ENCODE data around the gene TNFSF12.

Gene TNFSF12

GRCh38 chr17:7577327-7578199, 28.7 kb downstream of the TNFSF12 start:
- Histone ChIP-seq H3K36me3 (ENCODE audit: control insufficient read depth in 2 of 2, insufficient read depth in 2 of 2, low read length in 2 of 2) (peaks cover 50% of the 10 kb centered on the region in 2 donors), H3K9ac (ENCODE audit: low read depth in 1 of 2, low read length in 2 of 2) (no peak overlapping the region), H3K9me3 (ENCODE audit: control insufficient read depth in 2 of 2, low read length in 2 of 2) (no peaks in the 10 kb centered on the region), H3K27ac (ENCODE audit: low read depth in 2 of 2, low read length in 2 of 2) (no peak overlapping the region), H3K4me1 (ENCODE audit: control insufficient read depth in 2 of 2, insufficient read depth in 2 of 2, low read length in 2 of 2) (peaks cover 40 to 53% of the 10 kb centered on the region in 2 donors), H3K4me3 (ENCODE audit: low read length in 2 of 2) (no peak overlapping the region), H3K27me3 (ENCODE audit: control insufficient read depth in 2 of 2, insufficient read depth in 2 of 2, low read length in 2 of 2) (no peaks in the 10 kb centered on the region)

GRCh38 chr17:7579001-7579833, 30.4 kb downstream of the TNFSF12 start, which contains the start of gene CD68:
Gene CD68 (plus strand): TSS chr17:7579638. CDS start chr17:7579678, 40 bp downstream.
- H3K9ac ChIP-seq (ENCODE audit: low read depth in 1 of 2, low read length in 2 of 2) = peak within 1 kb of the TSS; percentile 74 to 77
- H3K4me1 ChIP-seq (ENCODE audit: control insufficient read depth in 2 of 2, insufficient read depth in 2 of 2, low read length in 2 of 2) = peaks cover 45 to 58% of the 10 kb centered on the region in 2 donors
- peaks cover 47 to 50% of the 10 kb centered on the region in 2 donors for H3K36me3 ChIP-seq (ENCODE audit: control insufficient read depth in 2 of 2, insufficient read depth in 2 of 2, low read length in 2 of 2)
- H3K27ac ChIP-seq (ENCODE audit: low read depth in 2 of 2, low read length in 2 of 2) = peak within 1 kb of the TSS; percentile 93 to 94
- no peaks in the 10 kb centered on the region for H3K27me3 ChIP-seq (ENCODE audit: control insufficient read depth in 2 of 2, insufficient read depth in 2 of 2, low read length in 2 of 2)
- no peaks in the 10 kb centered on the region for H3K9me3 ChIP-seq (ENCODE audit: control insufficient read depth in 2 of 2, low read length in 2 of 2)
- H3K4me3 ChIP-seq (ENCODE audit: low read length in 2 of 2) = peak within 1 kb of the TSS; percentile 55 to 72

DNA sequence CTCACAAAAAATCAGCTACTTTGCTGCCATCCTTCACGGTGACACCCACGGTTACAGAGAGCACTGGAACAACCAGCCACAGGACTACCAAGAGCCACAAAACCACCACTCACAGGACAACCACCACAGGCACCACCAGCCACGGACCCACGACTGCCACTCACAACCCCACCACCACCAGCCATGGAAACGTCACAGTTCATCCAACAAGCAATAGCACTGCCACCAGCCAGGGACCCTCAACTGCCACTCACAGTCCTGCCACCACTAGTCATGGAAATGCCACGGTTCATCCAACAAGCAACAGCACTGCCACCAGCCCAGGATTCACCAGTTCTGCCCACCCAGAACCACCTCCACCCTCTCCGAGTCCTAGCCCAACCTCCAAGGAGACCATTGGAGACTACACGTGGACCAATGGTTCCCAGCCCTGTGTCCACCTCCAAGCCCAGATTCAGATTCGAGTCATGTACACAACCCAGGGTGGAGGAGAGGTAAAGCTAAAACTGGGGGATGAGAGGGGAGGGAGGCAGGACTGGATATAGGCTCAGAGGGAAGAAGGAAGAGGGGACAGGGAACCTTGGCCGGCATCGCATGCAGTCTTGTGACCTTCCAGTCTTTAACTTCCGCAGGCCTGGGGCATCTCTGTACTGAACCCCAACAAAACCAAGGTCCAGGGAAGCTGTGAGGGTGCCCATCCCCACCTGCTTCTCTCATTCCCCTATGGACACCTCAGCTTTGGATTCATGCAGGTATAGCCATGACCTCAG, 31.2 kb downstream of the TNFSF12 start:
- Histone ChIP-seq H3K36me3 (ENCODE audit: control insufficient read depth in 2 of 2, insufficient read depth in 2 of 2, low read length in 2 of 2) (peaks cover 38 to 42% of the 10 kb centered on the region in 2 donors), H3K27ac (ENCODE audit: low read depth in 2 of 2, low read length in 2 of 2) (peak overlapping the region; percentile 93 to 94), H3K4me3 (ENCODE audit: low read length in 2 of 2) (peak overlapping the region; percentile 55 to 72), H3K27me3 (ENCODE audit: control insufficient read depth in 2 of 2, insufficient read depth in 2 of 2, low read length in 2 of 2) (no peaks in the 10 kb centered on the region), H3K9ac (ENCODE audit: low read depth in 1 of 2, low read length in 2 of 2) (peak overlapping the region; percentile 74 to 77), H3K9me3 (ENCODE audit: control insufficient read depth in 2 of 2, low read length in 2 of 2) (no peaks in the 10 kb centered on the region), H3K4me1 (ENCODE audit: control insufficient read depth in 2 of 2, insufficient read depth in 2 of 2, low read length in 2 of 2) (peaks cover 41 to 50% of the 10 kb centered on the region in 2 donors)

DNA sequence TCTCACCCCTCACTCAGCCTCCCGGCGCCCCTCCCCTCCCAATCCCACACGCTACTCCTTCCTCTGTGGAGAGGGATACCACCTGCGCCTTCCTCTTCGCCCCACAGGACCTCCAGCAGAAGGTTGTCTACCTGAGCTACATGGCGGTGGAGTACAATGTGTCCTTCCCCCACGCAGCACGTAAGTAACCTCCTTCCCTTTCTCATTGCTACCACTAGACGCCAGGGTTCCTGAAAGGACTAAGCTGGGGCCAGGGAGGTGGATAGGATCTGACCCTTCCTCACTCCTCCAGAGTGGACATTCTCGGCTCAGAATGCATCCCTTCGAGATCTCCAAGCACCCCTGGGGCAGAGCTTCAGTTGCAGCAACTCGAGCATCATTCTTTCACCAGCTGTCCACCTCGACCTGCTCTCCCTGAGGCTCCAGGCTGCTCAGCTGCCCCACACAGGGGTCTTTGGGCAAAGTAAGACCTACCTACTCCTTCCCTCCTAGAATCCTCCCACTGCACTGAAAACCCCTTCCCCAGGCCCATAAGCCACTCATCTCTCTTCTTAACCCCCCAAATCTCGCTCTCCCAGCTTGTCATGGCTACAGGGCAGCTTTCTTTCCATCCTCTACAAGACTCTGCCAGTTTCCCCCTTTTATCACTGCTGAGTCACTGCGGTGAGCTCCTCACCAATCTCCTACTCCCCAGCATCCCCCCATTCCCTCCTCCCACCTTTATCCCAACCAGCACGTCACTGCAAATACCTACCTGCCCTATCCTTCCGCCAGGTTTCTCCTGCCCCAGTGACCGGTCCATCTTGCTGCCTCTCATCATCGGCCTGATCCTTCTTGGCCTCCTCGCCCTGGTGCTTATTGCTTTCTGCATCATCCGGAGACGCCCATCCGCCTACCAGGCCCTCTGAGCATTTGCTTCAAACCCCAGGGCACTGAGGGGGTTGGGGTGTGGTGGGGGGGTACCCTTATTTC, 32.0 kb downstream of the TNFSF12 start:
- H3K36me3 ChIP-seq (ENCODE audit: control insufficient read depth in 2 of 2, insufficient read depth in 2 of 2, low read length in 2 of 2) = peaks cover 31 to 33% of the 10 kb centered on the region in 2 donors
- H3K4me1 ChIP-seq (ENCODE audit: control insufficient read depth in 2 of 2, insufficient read depth in 2 of 2, low read length in 2 of 2) = peaks cover 34 to 44% of the 10 kb centered on the region in 2 donors
- no peaks in the 10 kb centered on the region for H3K9me3 ChIP-seq (ENCODE audit: control insufficient read depth in 2 of 2, low read length in 2 of 2)
- H3K27me3 ChIP-seq (ENCODE audit: control insufficient read depth in 2 of 2, insufficient read depth in 2 of 2, low read length in 2 of 2) = no peaks in the 10 kb centered on the region
- H3K4me3 ChIP-seq (ENCODE audit: low read length in 2 of 2) = peak overlapping the region; percentile 55 to 72
- H3K27ac ChIP-seq (ENCODE audit: low read depth in 2 of 2, low read length in 2 of 2) = peak overlapping the region; percentile 93 to 94
- peak overlapping the region in 1 of 2 donors; percentile 77 for H3K9ac ChIP-seq (ENCODE audit: low read depth in 1 of 2, low read length in 2 of 2)

- Histone ChIP-seq H3K9ac (ENCODE audit: low read depth in 1 of 2, low read length in 2 of 2) (peak overlapping the region; percentile 52 to 94), H3K27ac (ENCODE audit: low read depth in 2 of 2, low read length in 2 of 2) (peak overlapping the region; percentile 97 to 99), H3K27me3 (ENCODE audit: control insufficient read depth in 2 of 2, insufficient read depth in 2 of 2, low read length in 2 of 2) (no peaks in the 10 kb centered on the region), H3K9me3 (ENCODE audit: control insufficient read depth in 2 of 2, low read length in 2 of 2) (no peaks in the 10 kb centered on the region), H3K4me1 (ENCODE audit: control insufficient read depth in 2 of 2, insufficient read depth in 2 of 2, low read length in 2 of 2) (peaks cover 34 to 37% of the 10 kb centered on the region in 2 donors), H3K36me3 (ENCODE audit: control insufficient read depth in 2 of 2, insufficient read depth in 2 of 2, low read length in 2 of 2) (peaks cover 25% of the 10 kb centered on the region in 2 donors), H3K4me3 (ENCODE audit: low read length in 2 of 2) (peak overlapping the region; percentile 89 to 96)
These were observed 33.8 kb downstream of the TNFSF12 start for GRCh38 chr17:7582396-7583252.

- Histone ChIP-seq H3K9ac (ENCODE audit: low read depth in 1 of 2, low read length in 2 of 2) (peak within 1 kb of the TSS; percentile 94 to 96), H3K9me3 (ENCODE audit: control insufficient read depth in 2 of 2, low read length in 2 of 2) (no peaks in the 10 kb centered on the region), H3K27ac (ENCODE audit: low read depth in 2 of 2, low read length in 2 of 2) (peak within 1 kb of the TSS; percentile 97 to 99), H3K36me3 (ENCODE audit: control insufficient read depth in 2 of 2, insufficient read depth in 2 of 2, low read length in 2 of 2) (peaks cover 23% of the 10 kb centered on the region in 2 donors), H3K4me1 (ENCODE audit: control insufficient read depth in 2 of 2, insufficient read depth in 2 of 2, low read length in 2 of 2) (peaks cover 34 to 40% of the 10 kb centered on the region in 2 donors), H3K27me3 (ENCODE audit: control insufficient read depth in 2 of 2, insufficient read depth in 2 of 2, low read length in 2 of 2) (no peaks in the 10 kb centered on the region), H3K4me3 (ENCODE audit: low read length in 2 of 2) (peak within 1 kb of the TSS; percentile 89 to 96)
These were observed 34.6 kb downstream of the TNFSF12 start, which contains the start of gene MPDU1 for GRCh38 chr17:7583253-7584109. Gene MPDU1 (plus strand): TSS chr17:7583852. CDS start chr17:7583863, 11 bp downstream.

- Histone ChIP-seq H3K4me1 (ENCODE audit: control insufficient read depth in 2 of 2, insufficient read depth in 2 of 2, low read length in 2 of 2) (peaks cover 20 to 26% of the 10 kb centered on the region in 2 donors), H3K9me3 (ENCODE audit: control insufficient read depth in 2 of 2, low read length in 2 of 2) (no peaks in the 10 kb centered on the region), H3K27ac (ENCODE audit: low read depth in 2 of 2, low read length in 2 of 2) (no peak overlapping the region), H3K4me3 (ENCODE audit: low read length in 2 of 2) (peak overlapping the region in 1 of 2 donors; percentile 15), H3K27me3 (ENCODE audit: control insufficient read depth in 2 of 2, insufficient read depth in 2 of 2, low read length in 2 of 2) (no peaks in the 10 kb centered on the region), H3K36me3 (ENCODE audit: control insufficient read depth in 2 of 2, insufficient read depth in 2 of 2, low read length in 2 of 2) (peaks cover 17 to 22% of the 10 kb centered on the region in 2 donors), H3K9ac (ENCODE audit: low read depth in 1 of 2, low read length in 2 of 2) (peak overlapping the region in 1 of 2 donors; percentile 8)
These were observed 38.0 kb downstream of the TNFSF12 start for GRCh38 chr17:7586673-7587419.

Measured in mucosa of rectum (tissue), 2 donors.